ENCODE data around the gene PCYT1A.

PCYT1A gene

GRCh38 chr3:196237203-196237602 lies 50.3 kb downstream of the PCYT1A start:
- Mint-ChIP-seq H3K4me1 (no peaks in the 10 kb centered on the region), H3K36me3 (ENCODE audit: low read depth) (peaks cover 20% of the 10 kb centered on the region), H3K27me3 (ENCODE audit: low read depth, poor library complexity) (no peaks in the 10 kb centered on the region), H3K9me3 (peaks cover under 1% of the 10 kb centered on the region), H3K4me3 (no peak overlapping the region), H3K27ac (no peak overlapping the region)
- DNase-seq = no peak
- no peak for TF ChIP-seq CTCF (IDR thresholded peaks at IDR 0.05)

- TF ChIP-seq CTCF (IDR thresholded peaks at IDR 0.05) = no peak
- DNase-seq = no peak
- Mint-ChIP-seq H3K9me3 (no peaks in the 10 kb centered on the region), H3K36me3 (ENCODE audit: low read depth) (peaks cover 11% of the 10 kb centered on the region), H3K4me3 (no peak overlapping the region), H3K4me1 (no peaks in the 10 kb centered on the region), H3K27ac (no peak overlapping the region), H3K27me3 (ENCODE audit: low read depth, poor library complexity) (no peaks in the 10 kb centered on the region)
Measured at GRCh38 chr3:196236223-196236622, 51.3 kb downstream of the PCYT1A start.

- no peak for TF ChIP-seq CTCF (IDR thresholded peaks at IDR 0.05)
- no peak overlapping the region for H3K27ac Mint-ChIP-seq
- no peak for DNase-seq
Measured at GRCh38 chr3:196235452-196236122, 51.9 kb downstream of the PCYT1A start.

GRCh38 chr3:196232882-196233251 lies 54.7 kb downstream of the PCYT1A start:
- TF ChIP-seq CTCF (IDR thresholded peaks at IDR 0.05) = no peak
- Mint-ChIP-seq H3K27me3 (ENCODE audit: low read depth, poor library complexity) (peaks cover 3% of the 10 kb centered on the region), H3K4me3 (no peak overlapping the region), H3K27ac (no peak overlapping the region), H3K36me3 (ENCODE audit: low read depth) (peaks cover 7% of the 10 kb centered on the region), H3K4me1 (peaks cover 1% of the 10 kb centered on the region), H3K9me3 (no peaks in the 10 kb centered on the region)
- no peak for DNase-seq

More at GRCh38 chr3:196235452-196236122, 51.9 kb downstream of the PCYT1A start:
- H3K4me1 Mint-ChIP-seq = no peaks in the 10 kb centered on the region
- H3K36me3 Mint-ChIP-seq (ENCODE audit: low read depth) = peaks cover 10% of the 10 kb centered on the region
- H3K4me3 Mint-ChIP-seq = no peak overlapping the region
- H3K27me3 Mint-ChIP-seq (ENCODE audit: low read depth, poor library complexity) = no peaks in the 10 kb centered on the region
- no peaks in the 10 kb centered on the region for H3K9me3 Mint-ChIP-seq

GRCh38 chr3:196232154-196232881 lies 55.2 kb downstream of the PCYT1A start:
- Mint-ChIP-seq H3K4me1 (peaks cover 7% of the 10 kb centered on the region), H3K36me3 (ENCODE audit: low read depth) (peaks cover 5% of the 10 kb centered on the region), H3K9me3 (no peaks in the 10 kb centered on the region), H3K4me3 (no peak overlapping the region), H3K27ac (no peak overlapping the region), H3K27me3 (ENCODE audit: low read depth, poor library complexity) (peaks cover 5% of the 10 kb centered on the region)
- DNase-seq = no peak
- TF ChIP-seq CTCF (IDR thresholded peaks at IDR 0.05) = no peak

Data from nephron progenitor cell (in vitro differentiated cells).